H9 (cell line): ENCODE data around the gene ASPG. TPM values are rescaled to one million over a fixed set of nuclear protein-coding genes. Genes with fewer than 3 reads are reported as not detected.

ENCODE experiments used
- DNase-seq: peaks from one replicate; pipeline ENCODE4 v3.0.0-alpha.2; 2017
- H2AFZ ChIP-seq: one replicate; pipeline ENCODE4 v1.6.1; 2013; ENCODE audit warnings: mild to moderate bottlenecking, low read length, control low read depth, moderate library complexity
- H2AK5ac ChIP-seq: 2 replicates; pipeline ENCODE4 v1.6.1; 2013; ENCODE audit warnings: low read length, control low read depth, mixed read lengths; ENCODE audit not compliant: insufficient read length
- H2BK120ac ChIP-seq: one replicate; pipeline ENCODE4 v1.6.1; 2013; ENCODE audit warnings: low read depth, mild to moderate bottlenecking, low read length, control low read depth, inconsistent platforms; ENCODE audit not compliant: poor library complexity, severe bottlenecking
- H2BK12ac ChIP-seq: 2 replicates; pipeline ENCODE4 v1.6.1; 2013; ENCODE audit warnings: low read length, control low read depth, mixed read lengths, low read depth; ENCODE audit not compliant: insufficient read length
- H2BK15ac ChIP-seq: 2 replicates; pipeline ENCODE4 v1.6.1; 2013; ENCODE audit warnings: low read depth, low read length, control low read depth
- H2BK20ac ChIP-seq: one replicate; pipeline ENCODE4 v1.6.1; 2013; ENCODE audit warnings: low read depth, mild to moderate bottlenecking, low read length, control low read depth, inconsistent platforms; ENCODE audit not compliant: poor library complexity, severe bottlenecking
- H2BK5ac ChIP-seq: 2 replicates; pipeline ENCODE4 v1.6.1; 2013; ENCODE audit warnings: low read length, control low read depth, mixed read lengths; ENCODE audit not compliant: insufficient read length
- H3K14ac ChIP-seq: 2 replicates; pipeline ENCODE4 v1.6.1; 2013; ENCODE audit warnings: low read length, control low read depth; ENCODE audit not compliant: insufficient read depth
- H3K18ac ChIP-seq: 2 replicates; pipeline ENCODE4 v1.6.1; 2013; ENCODE audit warnings: low read depth, mild to moderate bottlenecking, mixed read lengths, low read length, control low read depth; ENCODE audit not compliant: insufficient read length
- H3K23ac ChIP-seq: 2 replicates; pipeline ENCODE4 v1.6.1; 2013; ENCODE audit warnings: low read length, control low read depth, mixed read lengths, low read depth; ENCODE audit not compliant: insufficient read length
- H3K23me2 ChIP-seq: 2 replicates; pipeline ENCODE4 v1.6.1; 2013; ENCODE audit warnings: low read depth, mild to moderate bottlenecking, mixed read lengths, low read length, control low read depth; ENCODE audit not compliant: insufficient read length, poor library complexity, severe bottlenecking
- H3K27ac ChIP-seq: 2 replicates; pipeline ENCODE4 v1.5.1; 2013; ENCODE audit warnings: low read length, control low read depth, mixed read lengths, low read depth; ENCODE audit not compliant: insufficient read length
- H3K27me3 ChIP-seq: 2 replicates; pipeline ENCODE4 v1.6.1; 2013; ENCODE audit warnings: low read length, control low read depth, inconsistent platforms; ENCODE audit not compliant: insufficient read depth
- H3K4ac ChIP-seq: 2 replicates; pipeline ENCODE4 v1.6.1; 2013; ENCODE audit warnings: low read depth, mild to moderate bottlenecking, control low read depth, inconsistent platforms, low read length, moderate library complexity
- H3K4me1 ChIP-seq: 2 replicates; pipeline ENCODE4 v1.6.1; 2013; ENCODE audit warnings: low read length, control low read depth, inconsistent platforms; ENCODE audit not compliant: insufficient read depth
- H3K4me2 ChIP-seq: 2 replicates; pipeline ENCODE4 v1.6.1; 2013; ENCODE audit warnings: low read length, control low read depth, mixed read lengths; ENCODE audit not compliant: insufficient read length, insufficient read depth
- H3K56ac ChIP-seq: 2 replicates; pipeline ENCODE4 v1.6.1; 2013; ENCODE audit warnings: low read depth, mild to moderate bottlenecking, mixed read lengths, low read length, control low read depth; ENCODE audit not compliant: insufficient read length
- H3K79me1 ChIP-seq: 2 replicates; pipeline ENCODE4 v1.6.1; 2013; ENCODE audit warnings: low read depth, mild to moderate bottlenecking, moderate library complexity, low read length, control low read depth, inconsistent platforms; ENCODE audit not compliant: insufficient read depth, poor library complexity, severe bottlenecking
- H3K79me2 ChIP-seq: 2 replicates; pipeline ENCODE4 v1.6.1; 2013; ENCODE audit warnings: low read length, control low read depth, inconsistent platforms; ENCODE audit not compliant: insufficient read depth
- H3K9ac ChIP-seq: 2 replicates; pipeline ENCODE4 v1.6.1; 2013; ENCODE audit warnings: low read length, control low read depth, mixed read lengths; ENCODE audit not compliant: insufficient read length; ENCODE audit errors: extremely low read depth
- H3K9me3 ChIP-seq: one replicate; pipeline ENCODE4 v1.6.1; 2013; ENCODE audit warnings: low read depth, low read length, inconsistent platforms; ENCODE audit not compliant: control insufficient read depth
- H3T11ph ChIP-seq: one replicate; pipeline ENCODE4 v1.6.1; 2013; ENCODE audit warnings: mild to moderate bottlenecking, low read length, control low read depth, inconsistent platforms
- H4K20me1 ChIP-seq: one replicate; pipeline ENCODE4 v1.6.1; 2013; ENCODE audit not compliant: control insufficient read depth, insufficient read length, insufficient read depth
- H4K5ac ChIP-seq: 2 replicates; pipeline ENCODE4 v1.6.1; 2013; ENCODE audit warnings: low read depth, mild to moderate bottlenecking, mixed read lengths, low read length, control low read depth; ENCODE audit not compliant: insufficient read length
- H4K8ac ChIP-seq: replicated peaks from 2 replicates; pipeline ENCODE4 v1.6.1; 2013; ENCODE audit warnings: low read length, control low read depth, mixed read lengths, low read depth; ENCODE audit not compliant: insufficient read length
- H4K91ac ChIP-seq: 2 replicates; pipeline ENCODE4 v1.6.1; 2013; ENCODE audit warnings: low read depth, mild to moderate bottlenecking, moderate library complexity, mixed read lengths, low read length, control low read depth; ENCODE audit not compliant: insufficient read length
- H3K27ac Mint-ChIP-seq, 3 experiments: 2 replicates in 2 of 3; 3 replicates in 1 of 3; pipeline ENCODE4 v1.8.0; 2020 to 2021; ENCODE audit warnings: mixed read lengths in 3 of 3, mild to moderate bottlenecking in 1 of 3, moderate library complexity in 1 of 3
- H3K27me3 Mint-ChIP-seq: 2 replicates; pipeline ENCODE4 v1.8.0; 2021; ENCODE audit warnings: low read depth, mild to moderate bottlenecking, moderate library complexity, mixed read lengths
- H3K36me3 Mint-ChIP-seq, 3 experiments: 2 replicates in 2 of 3; 3 replicates in 1 of 3; pipeline ENCODE4 v1.8.0; 2020 to 2021; ENCODE audit warnings: low read depth in 3 of 3, mixed read lengths in 3 of 3; ENCODE audit not compliant: insufficient read depth in 1 of 3
- H3K4me1 Mint-ChIP-seq, 2 experiments: 2 replicates each; pipeline ENCODE4 v1.8.0; 2020; ENCODE audit warnings: mixed read lengths in 2 of 2
- H3K4me3 Mint-ChIP-seq, 2 experiments: 2 replicates in 1 of 2; 3 replicates in 1 of 2; pipeline ENCODE4 v1.8.0; 2020 to 2021; ENCODE audit warnings: mild to moderate bottlenecking in 2 of 2, mixed read lengths in 2 of 2, moderate library complexity in 1 of 2
- H3K9me3 Mint-ChIP-seq, 2 experiments: 2 replicates in 1 of 2; 3 replicates in 1 of 2; pipeline ENCODE4 v1.8.0; 2020; ENCODE audit warnings: mild to moderate bottlenecking in 2 of 2, mixed read lengths in 2 of 2, moderate library complexity in 1 of 2
- CTCF ChIP-seq: fragments of 200-600 bp; sonication (generic); conservative IDR thresholded peaks from 3 replicates; pipeline ENCODE4 v1.8.0; 2021; ENCODE audit warnings: antibody characterized with exemption, mild to moderate bottlenecking
- WGBS: extraction: QIAGEN DNeasy Blood & Tissue Kit; methylation state at CpG from one replicate; pipeline ENCODE4 v1.1.7; 2013; ENCODE audit warnings: missing lambda C conversion rate, low lambda C conversion rate, mixed read lengths; ENCODE audit not compliant: insufficient read length; ENCODE audit errors: extremely low coverage; 5-methylcytosine and 5-hydroxymethylcytosine counted together
- total RNA-seq: library from RNA; stranded (reverse); gene quantifications from 2 replicates; pipeline ENCODE4 v1.2.1, GENCODE V29; 2021

ASPG gene
- total RNA-seq, 1 experiment from 2014 or later, result 0.33 TPM

DNA sequence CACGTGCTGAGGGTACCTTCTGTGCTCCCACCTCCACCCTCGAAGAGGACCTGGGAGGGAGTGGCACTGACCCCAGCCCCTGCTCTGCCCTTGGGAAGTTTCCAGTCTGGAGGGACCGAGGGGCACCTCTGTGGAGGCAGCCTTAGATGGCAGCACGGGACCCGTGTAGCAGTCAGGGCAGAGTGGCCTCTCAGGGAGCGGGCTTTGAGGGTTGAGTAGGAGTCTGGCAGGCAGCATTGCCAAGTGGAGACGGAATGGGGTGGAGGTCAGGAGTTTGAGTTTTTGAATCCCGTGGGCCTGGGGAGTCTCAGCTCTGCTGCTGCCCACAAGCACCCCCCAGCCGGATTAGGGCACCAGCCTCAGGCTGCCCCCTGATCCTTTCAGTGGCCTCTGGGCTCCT, 74.5 kb downstream of the ASPG start:
- Histone ChIP-seq H3K79me2 (no peaks in the 10 kb centered on the region), H2BK120ac (no peak overlapping the region), H2BK15ac (no peak overlapping the region), H3K14ac (no peak overlapping the region), H3K9ac (no peak overlapping the region), H3T11ph (no peak overlapping the region), H4K20me1 (no peaks in the 10 kb centered on the region), H3K4ac (no peak overlapping the region), H3K9me3 (no peaks in the 10 kb centered on the region), H4K8ac (no peak overlapping the region), H3K23me2 (no peaks in the 10 kb centered on the region), H4K91ac (no peak overlapping the region), H2BK5ac (no peak overlapping the region), H3K18ac (no peak overlapping the region), H3K56ac (no peak overlapping the region), H3K27me3 (no peaks in the 10 kb centered on the region), H3K4me1 (no peaks in the 10 kb centered on the region), H2BK12ac (no peak overlapping the region), H2AK5ac (no peak overlapping the region), H2AFZ (no peak overlapping the region), H3K23ac (no peak overlapping the region), H4K5ac (no peak overlapping the region), H3K79me1 (no peaks in the 10 kb centered on the region), H3K4me2 (no peak overlapping the region), H2BK20ac (no peak overlapping the region), H3K27ac (no peak overlapping the region)
- Mint-ChIP-seq H3K4me1 (peaks cover 3 to 4% of the 10 kb centered on the region in 2 experiments; a peak in 2 of 4 replicates), H3K27ac (no peak overlapping the region), H3K36me3 (peaks cover 0 to 4% (median 0%) of the 10 kb centered on the region in 3 experiments; a peak in 2 of 7 replicates), H3K27me3 (no peaks in the 10 kb centered on the region), H3K4me3 (no peak overlapping the region), H3K9me3 (no peaks in the 10 kb centered on the region)
- no peak for TF ChIP-seq CTCF
- DNase-seq, result no peak
- WGBS, result no CpG with 5 or more reads among the region's 9 CpGs
